Activated naive CD8-positive, alpha-beta T cell treated with anti-CD3 and anti-CD28 coated beads, Interleukin-2, amount 10 ng/mL, durations not matched to agents 7 days and 5 days (primary cell): ENCODE measurements around the gene ZSWIM1. TPM values are rescaled to one million over a fixed set of nuclear protein-coding genes. Genes with fewer than 3 reads are reported as not detected.

Experiments used
- ATAC-seq: fragments of 150-1000 bp; cut with Tn5 transposase; one replicate; pipeline ENCODE4 v1.10.0; 2021; ENCODE audit warnings: low read depth, moderate library complexity
- POLR2A ChIA-PET: fragments of 350-600 bp; sonication (Branson Sonifier 250); formaldehyde crosslinking; loops from one replicate; lab custom pipeline; 2021; ENCODE audit warnings: antibody characterized with exemption; lab: Charles Lee
- DNase-seq: peaks from one replicate; pipeline ENCODE4 v3.0.0; 2021
- H3K27ac Mint-ChIP-seq: one replicate; pipeline ENCODE4 v1.8.0; 2022; ENCODE audit warnings: mild to moderate bottlenecking, mixed read lengths
- H3K27me3 Mint-ChIP-seq: one replicate; pipeline ENCODE4 v1.8.0; 2022; ENCODE audit warnings: mild to moderate bottlenecking, moderate library complexity, mixed read lengths
- H3K36me3 Mint-ChIP-seq: one replicate; pipeline ENCODE4 v1.8.0; 2021; ENCODE audit warnings: mild to moderate bottlenecking, mixed read lengths
- H3K4me1 Mint-ChIP-seq: one replicate; pipeline ENCODE4 v1.8.0; 2021; ENCODE audit warnings: mixed read lengths
- H3K4me3 Mint-ChIP-seq: one replicate; pipeline ENCODE4 v1.8.0; 2022; ENCODE audit warnings: mild to moderate bottlenecking, moderate library complexity, mixed read lengths
- H3K9me3 Mint-ChIP-seq: one replicate; pipeline ENCODE4 v1.8.0; 2021; ENCODE audit warnings: mixed read lengths
- total RNA-seq, 2 experiments: library from RNA; stranded (reverse); gene quantifications; one replicate each; pipeline ENCODE4 v1.2.3, GENCODE V29; 2021

The ZSWIM1 gene
- total RNA-seq, 2 experiments from 2014 or later, result 12.2 to 13.0 TPM

GRCh38 chr20:45909817-45910669 is 29.0 kb downstream of the ZSWIM1 start:
- POLR2A ChIA-PET, result interaction anchor here (0.8 to 2.0 kb wide), 6 partner anchors 18 to 97 kb away, joined by 4 to 13 read pairs (median 5); partner anchors contain the start of genes CTSA, NEURL2, PCIF1 and UBE2C
- H3K27ac Mint-ChIP-seq, result peak overlapping the region; percentile 82
- no peak for DNase-seq
- no peaks in the 10 kb centered on the region for H3K36me3 Mint-ChIP-seq
- no peak for ATAC-seq
- H3K4me1 Mint-ChIP-seq, result peaks cover 14% of the 10 kb centered on the region
- H3K9me3 Mint-ChIP-seq, result no peaks in the 10 kb centered on the region
- peak overlapping the region; percentile 72 for H3K4me3 Mint-ChIP-seq
- H3K27me3 Mint-ChIP-seq, result peaks cover 9% of the 10 kb centered on the region

GRCh38 chr20:45910670-45911485 is 29.9 kb downstream of the ZSWIM1 start:
- peaks cover 9% of the 10 kb centered on the region for H3K27me3 Mint-ChIP-seq
- DNase-seq (peak; percentile 97), ATAC-seq (peak; percentile 93)
- POLR2A ChIA-PET, result interaction anchor here (0.7 to 1.5 kb wide), 8 partner anchors 19 to 119 kb away, joined by 3 to 18 read pairs (median 4); partner anchors contain the start of genes CTSA, DNTTIP1, NEURL2 and PCIF1
- peak overlapping the region; percentile 82 for H3K27ac Mint-ChIP-seq
- no peaks in the 10 kb centered on the region for H3K36me3 Mint-ChIP-seq
- peak overlapping the region; percentile 72 for H3K4me3 Mint-ChIP-seq
- H3K4me1 Mint-ChIP-seq, result peaks cover 14% of the 10 kb centered on the region
- H3K9me3 Mint-ChIP-seq, result no peaks in the 10 kb centered on the region

- Mint-ChIP-seq H3K4me1 (peaks cover 14% of the 10 kb centered on the region), H3K27ac (peak within 1 kb of the TSS; percentile 73), H3K4me3 (peak within 1 kb of the TSS; percentile 72), H3K36me3 (no peaks in the 10 kb centered on the region), H3K9me3 (no peaks in the 10 kb centered on the region), H3K27me3 (peaks cover 9% of the 10 kb centered on the region)
- peak; percentile 62 for DNase-seq
- ATAC-seq, result no peak
- POLR2A ChIA-PET, result interaction anchor here (0.5 to 1.5 kb wide), 7 partner anchors 23 to 120 kb away, joined by 3 to 18 read pairs (median 4); partner anchors contain the start of genes DNTTIP1, PCIF1, UBE2C and WFDC3
These were observed 30.7 kb downstream of the ZSWIM1 start, which contains the start of gene PLTP for GRCh38 chr20:45911486-45912343. Gene PLTP, minus strand, starts transcription at chr20:45912155. Its CDS starts 703 bp downstream, at chr20:45911452.

GRCh38 chr20:45912344-45912682 is 31.3 kb downstream of the ZSWIM1 start:
- Mint-ChIP-seq H3K36me3 (no peaks in the 10 kb centered on the region), H3K27me3 (peaks cover 12% of the 10 kb centered on the region), H3K27ac (no peak overlapping the region), H3K9me3 (no peaks in the 10 kb centered on the region), H3K4me3 (peak overlapping the region; percentile 39), H3K4me1 (peaks cover 14% of the 10 kb centered on the region)
- ATAC-seq (no peak), DNase-seq (no peak)
- POLR2A ChIA-PET, result interaction anchor here (0.5 to 0.6 kb wide), 2 partner anchors 22 to 28 kb away, joined by 3 to 5 read pairs; partner anchors contain the start of gene PCIF1

- Mint-ChIP-seq H3K27ac (no peak overlapping the region), H3K4me1 (peaks cover 14% of the 10 kb centered on the region), H3K4me3 (no peak overlapping the region), H3K36me3 (no peaks in the 10 kb centered on the region), H3K27me3 (peaks cover 12% of the 10 kb centered on the region), H3K9me3 (no peaks in the 10 kb centered on the region)
- no peak for DNase-seq
- ATAC-seq, result no peak
- POLR2A ChIA-PET, result interaction anchor here (1.0 kb wide), 1 partner anchor 21 kb away, joined by 3 read pairs; the partner anchor contains the start of gene PCIF1
These were observed 32.1 kb downstream of the ZSWIM1 start for GRCh38 chr20:45913116-45913515.

- H3K4me1 Mint-ChIP-seq, result peaks cover 3% of the 10 kb centered on the region
- POLR2A ChIA-PET, result no interaction called here
These were observed 36.7 kb downstream of the ZSWIM1 start for GRCh38 chr20:45917790-45918141.

GRCh38 chr20:45918182-45918737 is 37.2 kb downstream of the ZSWIM1 start:
- ATAC-seq (no peak), DNase-seq (no peak)
- H3K27ac Mint-ChIP-seq, result no peak overlapping the region
- peaks cover 27% of the 10 kb centered on the region for H3K27me3 Mint-ChIP-seq
- H3K9me3 Mint-ChIP-seq, result no peaks in the 10 kb centered on the region
- H3K36me3 Mint-ChIP-seq, result no peaks in the 10 kb centered on the region
- H3K4me3 Mint-ChIP-seq, result no peak overlapping the region
- POLR2A ChIA-PET, result interaction anchor here (0.6 kb wide), 1 partner anchor 88 kb away, joined by 3 read pairs; no protein-coding TSS in a partner anchor
- peaks cover 3% of the 10 kb centered on the region for H3K4me1 Mint-ChIP-seq

More at GRCh38 chr20:45917790-45918141, 36.7 kb downstream of the ZSWIM1 start:
- no peak overlapping the region for H3K4me3 Mint-ChIP-seq
- H3K27ac Mint-ChIP-seq, result no peak overlapping the region
- ATAC-seq (no peak), DNase-seq (no peak)
- no peaks in the 10 kb centered on the region for H3K36me3 Mint-ChIP-seq
- peaks cover 25% of the 10 kb centered on the region for H3K27me3 Mint-ChIP-seq
- H3K9me3 Mint-ChIP-seq, result no peaks in the 10 kb centered on the region

- DNase-seq (no peak), ATAC-seq (no peak)
- Mint-ChIP-seq H3K27me3 (peaks cover 27% of the 10 kb centered on the region), H3K36me3 (no peaks in the 10 kb centered on the region), H3K4me1 (peaks cover 3% of the 10 kb centered on the region), H3K27ac (no peak overlapping the region), H3K9me3 (no peaks in the 10 kb centered on the region), H3K4me3 (no peak overlapping the region)
- POLR2A ChIA-PET, result interaction anchor here (0.6 to 1.3 kb wide), 2 partner anchors 16 to 89 kb away, joined by 3 read pairs; no protein-coding TSS in a partner anchor
These were observed 37.9 kb downstream of the ZSWIM1 start for GRCh38 chr20:45918779-45919537.

GRCh38 chr20:45919542-45920399 is 38.7 kb downstream of the ZSWIM1 start:
- Mint-ChIP-seq H3K27me3 (peaks cover 27% of the 10 kb centered on the region), H3K4me3 (no peak overlapping the region), H3K27ac (no peak overlapping the region), H3K4me1 (no peaks in the 10 kb centered on the region), H3K9me3 (no peaks in the 10 kb centered on the region), H3K36me3 (no peaks in the 10 kb centered on the region)
- DNase-seq, result no peak
- ATAC-seq, result no peak
- POLR2A ChIA-PET, result interaction anchor here (1.3 kb wide), 1 partner anchor 16 kb away, joined by 3 read pairs; no protein-coding TSS in a partner anchor

GRCh38 chr20:45920462-45921336 is 39.7 kb downstream of the ZSWIM1 start:
- Mint-ChIP-seq H3K36me3 (no peaks in the 10 kb centered on the region), H3K27me3 (peaks cover 33% of the 10 kb centered on the region), H3K9me3 (no peaks in the 10 kb centered on the region), H3K4me3 (no peak overlapping the region), H3K27ac (no peak overlapping the region), H3K4me1 (no peaks in the 10 kb centered on the region)
- ATAC-seq, result no peak
- POLR2A ChIA-PET, result interaction anchor here (1.2 to 1.3 kb wide), 2 partner anchors 13 to 15 kb away, joined by 3 read pairs; no protein-coding TSS in a partner anchor
- DNase-seq, result no peak
